Measurements from ENCODE around the gene SEMA5A.

SEMA5A gene

GRCh38 chr5:9547122-9547947 lies 1.5 kb upstream of the SEMA5A start:
- WGBS (ENCODE audit: insufficient coverage, insufficient read length) = no CpG with 5 or more reads among the region's 18 CpGs
- no peaks in the 10 kb centered on the region for H3K27me3 ChIP-seq (ENCODE audit: control insufficient read depth, insufficient read depth, low read length)
- peak; percentile 31 for DNase-seq (ENCODE audit: low read depth, low spot score)
- peaks cover 3% of the 10 kb centered on the region for H3K4me1 ChIP-seq (ENCODE audit: control insufficient read depth, insufficient read depth, low read length)
- H3K27ac ChIP-seq (ENCODE audit: low read length) = no peak overlapping the region
- no peaks in the 10 kb centered on the region for H3K36me3 ChIP-seq (ENCODE audit: control insufficient read depth, insufficient read depth, low read length)
- H3K4me3 ChIP-seq (ENCODE audit: low read length) = peak overlapping the region; percentile 87; the same call in 1 of the 2 replicates
- no peaks in the 10 kb centered on the region for H3K9me3 ChIP-seq (ENCODE audit: control insufficient read depth, insufficient read depth, low read length)

GRCh38 chr5:9545136-9545991 lies 511 bp downstream of the SEMA5A start:
- Histone ChIP-seq H3K4me1 (ENCODE audit: control insufficient read depth, insufficient read depth, low read length) (peaks cover 3% of the 10 kb centered on the region), H3K36me3 (ENCODE audit: control insufficient read depth, insufficient read depth, low read length) (no peaks in the 10 kb centered on the region), H3K4me3 (ENCODE audit: low read length) (peak overlapping the region; percentile 72), H3K27me3 (ENCODE audit: control insufficient read depth, insufficient read depth, low read length) (no peaks in the 10 kb centered on the region), H3K27ac (ENCODE audit: low read length) (no peak overlapping the region), H3K9me3 (ENCODE audit: control insufficient read depth, insufficient read depth, low read length) (no peaks in the 10 kb centered on the region)
- WGBS (ENCODE audit: insufficient coverage, insufficient read length) = no CpG with 5 or more reads among the region's 82 CpGs
- DNase-seq (ENCODE audit: low read depth, low spot score) = no peak

GRCh38 chr5:9544502-9545135 lies 1.3 kb downstream of the SEMA5A start:
- Histone ChIP-seq H3K36me3 (ENCODE audit: control insufficient read depth, insufficient read depth, low read length) (no peaks in the 10 kb centered on the region), H3K9me3 (ENCODE audit: control insufficient read depth, insufficient read depth, low read length) (no peaks in the 10 kb centered on the region), H3K4me1 (ENCODE audit: control insufficient read depth, insufficient read depth, low read length) (peaks cover 3% of the 10 kb centered on the region), H3K27me3 (ENCODE audit: control insufficient read depth, insufficient read depth, low read length) (no peaks in the 10 kb centered on the region), H3K4me3 (ENCODE audit: low read length) (peak overlapping the region; percentile 72), H3K27ac (ENCODE audit: low read length) (no peak overlapping the region)
- DNase-seq (ENCODE audit: low read depth, low spot score) = peak; percentile 78
- WGBS (ENCODE audit: insufficient coverage, insufficient read length) = no CpG with 5 or more reads among the region's 45 CpGs

- Histone ChIP-seq H3K4me1 (ENCODE audit: control insufficient read depth, insufficient read depth, low read length) (peaks cover 3% of the 10 kb centered on the region), H3K9me3 (ENCODE audit: control insufficient read depth, insufficient read depth, low read length) (no peaks in the 10 kb centered on the region), H3K36me3 (ENCODE audit: control insufficient read depth, insufficient read depth, low read length) (no peaks in the 10 kb centered on the region), H3K27me3 (ENCODE audit: control insufficient read depth, insufficient read depth, low read length) (no peaks in the 10 kb centered on the region), H3K27ac (ENCODE audit: low read length) (no peak overlapping the region), H3K4me3 (ENCODE audit: low read length) (no peak overlapping the region; the same call in 1 of the 2 replicates)
- DNase-seq (ENCODE audit: low read depth, low spot score) = no peak
- WGBS (ENCODE audit: insufficient coverage, insufficient read length) = no CpG with 5 or more reads among the region's 6 CpGs
Observed at GRCh38 chr5:9544056-9544455, 1.8 kb downstream of the SEMA5A start.

- H3K4me3 ChIP-seq (ENCODE audit: low read length) = no peak overlapping the region
Observed at GRCh38 chr5:9543311-9543920, 2.5 kb downstream of the SEMA5A start.

GRCh38 chr5:9540791-9541190 lies 5.1 kb downstream of the SEMA5A start:
- H3K36me3 ChIP-seq (ENCODE audit: control insufficient read depth, insufficient read depth, low read length) = no peaks in the 10 kb centered on the region
- no peaks in the 10 kb centered on the region for H3K9me3 ChIP-seq (ENCODE audit: control insufficient read depth, insufficient read depth, low read length)
- WGBS (ENCODE audit: insufficient coverage, insufficient read length) = no CpG with 5 or more reads among the region's 7 CpGs
- no peak overlapping the region for H3K27ac ChIP-seq (ENCODE audit: low read length)
- H3K27me3 ChIP-seq (ENCODE audit: control insufficient read depth, insufficient read depth, low read length) = no peaks in the 10 kb centered on the region
- H3K4me1 ChIP-seq (ENCODE audit: control insufficient read depth, insufficient read depth, low read length) = no peaks in the 10 kb centered on the region
- no peak for DNase-seq (ENCODE audit: low read depth, low spot score)
- H3K4me3 ChIP-seq (ENCODE audit: low read length) = no peak overlapping the region

More at GRCh38 chr5:9543311-9543920, 2.5 kb downstream of the SEMA5A start:
- Histone ChIP-seq H3K27me3 (ENCODE audit: control insufficient read depth, insufficient read depth, low read length) (no peaks in the 10 kb centered on the region), H3K9me3 (ENCODE audit: control insufficient read depth, insufficient read depth, low read length) (no peaks in the 10 kb centered on the region), H3K36me3 (ENCODE audit: control insufficient read depth, insufficient read depth, low read length) (no peaks in the 10 kb centered on the region), H3K4me1 (ENCODE audit: control insufficient read depth, insufficient read depth, low read length) (peaks cover 3% of the 10 kb centered on the region), H3K27ac (ENCODE audit: low read length) (no peak overlapping the region)
- WGBS (ENCODE audit: insufficient coverage, insufficient read length) = no CpG with 5 or more reads among the region's 10 CpGs
- DNase-seq (ENCODE audit: low read depth, low spot score) = no peak

GRCh38 chr5:9538504-9538903 lies 7.4 kb downstream of the SEMA5A start:
- no peaks in the 10 kb centered on the region for H3K36me3 ChIP-seq (ENCODE audit: control insufficient read depth, insufficient read depth, low read length)
- DNase-seq (ENCODE audit: low read depth, low spot score) = no peak
- H3K27ac ChIP-seq (ENCODE audit: low read length) = no peak overlapping the region
- no peaks in the 10 kb centered on the region for H3K27me3 ChIP-seq (ENCODE audit: control insufficient read depth, insufficient read depth, low read length)
- no peaks in the 10 kb centered on the region for H3K9me3 ChIP-seq (ENCODE audit: control insufficient read depth, insufficient read depth, low read length)
- no peaks in the 10 kb centered on the region for H3K4me1 ChIP-seq (ENCODE audit: control insufficient read depth, insufficient read depth, low read length)
- no CpG with 5 or more reads among the region's 7 CpGs for WGBS (ENCODE audit: insufficient coverage, insufficient read length)
- no peak overlapping the region for H3K4me3 ChIP-seq (ENCODE audit: low read length)

- no peaks in the 10 kb centered on the region for H3K4me1 ChIP-seq (ENCODE audit: control insufficient read depth, insufficient read depth, low read length)
- DNase-seq (ENCODE audit: low read depth, low spot score) = no peak
- H3K27ac ChIP-seq (ENCODE audit: low read length) = no peak overlapping the region
- no CpG with 5 or more reads among the region's 2 CpGs for WGBS (ENCODE audit: insufficient coverage, insufficient read length)
- H3K36me3 ChIP-seq (ENCODE audit: control insufficient read depth, insufficient read depth, low read length) = no peaks in the 10 kb centered on the region
- no peaks in the 10 kb centered on the region for H3K27me3 ChIP-seq (ENCODE audit: control insufficient read depth, insufficient read depth, low read length)
- no peak overlapping the region for H3K4me3 ChIP-seq (ENCODE audit: low read length)
- no peaks in the 10 kb centered on the region for H3K9me3 ChIP-seq (ENCODE audit: control insufficient read depth, insufficient read depth, low read length)
Observed at GRCh38 chr5:9537223-9538141, 8.4 kb downstream of the SEMA5A start.

GRCh38 chr5:9536717-9537116 lies 9.2 kb downstream of the SEMA5A start:
- no CpG with 5 or more reads among the region's 2 CpGs for WGBS (ENCODE audit: insufficient coverage, insufficient read length)
- Histone ChIP-seq H3K36me3 (ENCODE audit: control insufficient read depth, insufficient read depth, low read length) (no peaks in the 10 kb centered on the region), H3K27ac (ENCODE audit: low read length) (no peak overlapping the region), H3K4me3 (ENCODE audit: low read length) (no peak overlapping the region), H3K27me3 (ENCODE audit: control insufficient read depth, insufficient read depth, low read length) (no peaks in the 10 kb centered on the region), H3K9me3 (ENCODE audit: control insufficient read depth, insufficient read depth, low read length) (no peaks in the 10 kb centered on the region), H3K4me1 (ENCODE audit: control insufficient read depth, insufficient read depth, low read length) (no peaks in the 10 kb centered on the region)
- DNase-seq (ENCODE audit: low read depth, low spot score) = no peak
